ENCODE data around the gene SLC12A2. TPM values are rescaled to one million over a fixed set of nuclear protein-coding genes. Genes with fewer than 3 reads are reported as not detected.

Gene SLC12A2
- total RNA-seq: 10 to 100 TPM; 18.1 to 22.7 TPM

DNA sequence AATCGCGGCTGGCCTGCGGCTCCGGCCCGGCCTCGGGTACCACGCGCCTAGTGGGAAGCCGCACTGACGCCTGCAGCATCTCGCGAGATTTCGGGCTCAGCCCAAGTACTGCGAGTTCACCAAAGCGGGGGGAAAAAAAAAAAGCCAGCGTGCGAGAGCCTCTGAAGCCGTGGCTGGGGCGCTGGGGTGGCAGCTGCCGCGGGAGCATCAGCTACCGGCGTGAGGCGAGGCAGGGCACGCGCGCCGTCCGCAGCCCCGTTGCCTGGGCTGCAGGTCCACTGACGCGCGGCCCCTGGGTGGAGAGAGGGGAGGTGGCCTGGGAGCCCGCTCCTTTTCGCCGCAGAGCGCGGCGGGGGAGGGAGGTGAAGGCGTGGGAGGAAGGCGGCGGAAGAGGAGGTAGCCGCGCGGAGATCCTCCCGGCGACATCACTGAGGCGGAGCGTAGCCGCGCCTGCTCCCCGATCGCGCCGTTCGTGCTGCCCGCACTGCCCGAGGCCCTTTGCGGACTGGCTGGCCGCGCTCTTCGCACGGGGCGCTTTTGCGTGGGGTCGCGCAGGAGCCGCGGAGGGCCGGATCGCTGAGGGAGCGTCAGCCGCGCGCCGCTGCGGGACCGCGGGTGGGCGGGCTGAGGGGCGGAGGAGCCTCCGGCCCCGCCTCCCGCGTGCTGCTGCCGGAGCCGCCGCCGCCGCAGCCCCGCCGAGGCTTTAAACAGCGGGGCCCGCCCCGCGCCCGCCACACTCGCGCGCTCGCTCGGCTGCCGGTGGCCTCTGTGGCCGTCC, at the start of gene SLC12A2:
Gene SLC12A2 (plus strand): TSS at position 734 of the 778 bp plus-strand sequence. CDS start 189 bp downstream, outside the sequence.
- ChIA-PET POLR2A (interaction anchor here (0.6 to 1.1 kb wide), 3 partner anchors 15 to 297 kb away, joined by 3 to 4 read pairs (median 3); no protein-coding TSS in a partner anchor), CTCF (interaction anchor here (0.7 to 1.2 kb wide), 2 partner anchors 41 to 1303 kb away, joined by 3 read pairs; no protein-coding TSS in a partner anchor)

DNA sequence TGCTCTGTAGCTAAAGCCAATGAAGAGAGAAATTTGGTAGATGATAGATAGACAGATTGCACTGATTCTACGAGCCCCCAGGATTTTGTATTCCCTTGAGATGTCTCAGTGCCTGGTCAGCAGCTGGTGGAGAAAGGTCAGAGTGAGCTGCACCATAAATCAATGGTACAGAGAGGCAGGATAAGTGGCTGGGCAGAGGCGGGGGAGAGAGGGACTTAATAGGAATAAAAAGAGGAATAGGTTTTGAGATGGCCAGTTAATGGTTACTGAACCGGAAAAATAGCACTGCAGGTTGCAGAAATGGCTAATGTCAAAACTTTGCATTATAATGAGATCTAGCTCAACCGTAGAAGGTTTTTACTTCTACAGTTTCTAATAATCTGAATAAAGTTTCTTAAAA, 47.9 kb upstream of the SLC12A2 start:
- CTCF ChIA-PET: no interaction called here

DNA sequence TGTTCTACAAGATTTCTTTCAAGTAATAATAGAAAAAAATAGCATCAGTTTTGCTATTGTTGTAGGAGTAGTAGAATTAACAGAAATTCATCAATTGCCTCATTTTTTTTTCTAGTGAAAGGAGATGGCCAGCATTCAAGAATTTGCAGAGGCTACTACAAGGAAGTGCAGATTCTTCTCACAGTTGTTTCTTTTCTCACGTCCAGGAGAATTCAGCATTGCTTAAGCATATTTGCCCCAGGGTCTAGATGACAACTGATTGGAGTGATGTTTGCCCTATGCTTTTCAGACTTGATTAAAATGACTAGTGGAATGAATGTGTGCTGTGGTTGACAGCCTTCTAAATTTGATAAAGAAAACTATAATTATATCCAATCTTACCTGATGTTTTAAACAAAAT, 46.6 kb upstream of the SLC12A2 start:
- ChIA-PET POLR2A (no interaction called here), CTCF (no interaction called here)

More for the DNA sequence above, 47.9 kb upstream of the SLC12A2 start:
- POLR2A ChIA-PET: interaction anchor here (0.7 kb wide), 1 partner anchor 482 kb away, joined by 3 read pairs; no protein-coding TSS in a partner anchor

DNA sequence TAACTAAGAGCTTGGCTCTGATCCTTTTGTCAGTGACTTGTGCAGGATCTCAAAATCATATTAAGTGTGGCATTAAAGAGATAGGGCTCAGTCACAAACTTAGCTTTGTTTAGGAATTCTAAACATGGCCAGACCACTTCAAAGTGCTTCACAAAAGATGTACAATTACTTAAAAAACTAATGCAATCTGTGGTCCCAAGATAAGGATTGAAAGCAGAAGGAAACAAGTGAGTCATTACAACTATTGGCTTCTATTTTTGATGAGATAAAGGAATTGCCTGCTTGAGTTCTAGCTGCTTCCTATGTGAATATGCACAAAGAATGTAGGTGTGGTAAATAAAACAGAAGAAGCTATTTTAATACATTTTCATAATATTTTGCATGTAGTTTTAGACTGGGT, 44.9 kb upstream of the SLC12A2 start:
- ChIA-PET POLR2A (no interaction called here), CTCF (no interaction called here)

DNA sequence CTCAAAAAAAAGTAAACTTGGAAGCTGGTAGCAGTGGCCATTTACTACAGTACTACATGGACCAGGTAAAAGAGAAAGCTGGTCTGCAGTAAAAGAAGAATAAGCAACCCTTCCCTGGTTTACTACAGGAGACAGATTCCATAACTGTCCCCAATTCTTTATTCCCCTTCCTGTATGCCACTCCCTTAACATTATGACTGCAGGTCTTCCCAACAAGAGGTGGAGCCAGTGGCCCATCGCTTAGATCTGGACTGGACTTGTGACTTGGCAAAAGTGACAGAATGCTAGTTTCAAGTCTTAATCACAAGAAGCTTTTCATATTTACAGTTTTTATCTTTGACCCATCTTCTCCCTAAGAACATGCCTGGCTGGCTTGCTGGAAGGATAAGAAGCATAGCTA, 42.6 kb upstream of the SLC12A2 start:
- CTCF ChIA-PET: no interaction called here
- POLR2A ChIA-PET: no interaction called here

DNA sequence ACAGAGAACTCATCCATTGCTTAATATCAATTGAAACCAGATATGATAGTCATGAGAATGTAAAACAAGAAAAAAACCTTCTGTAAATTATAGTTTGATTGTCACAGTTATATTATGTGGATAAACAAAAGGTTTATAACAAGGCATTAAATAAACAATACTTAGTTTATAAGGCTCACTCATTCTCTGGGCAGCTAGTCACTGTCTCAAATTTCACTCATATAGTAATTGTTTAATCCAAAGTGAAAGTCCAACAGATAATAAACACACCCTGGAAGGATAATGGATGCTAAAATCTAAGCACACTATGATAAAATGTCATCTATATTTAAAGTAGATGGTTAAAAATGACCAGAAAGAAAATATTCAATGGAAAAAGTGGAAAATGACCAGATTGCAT, 30.8 kb upstream of the SLC12A2 start:
- ChIA-PET POLR2A (no interaction called here), CTCF (no interaction called here)

DNA sequence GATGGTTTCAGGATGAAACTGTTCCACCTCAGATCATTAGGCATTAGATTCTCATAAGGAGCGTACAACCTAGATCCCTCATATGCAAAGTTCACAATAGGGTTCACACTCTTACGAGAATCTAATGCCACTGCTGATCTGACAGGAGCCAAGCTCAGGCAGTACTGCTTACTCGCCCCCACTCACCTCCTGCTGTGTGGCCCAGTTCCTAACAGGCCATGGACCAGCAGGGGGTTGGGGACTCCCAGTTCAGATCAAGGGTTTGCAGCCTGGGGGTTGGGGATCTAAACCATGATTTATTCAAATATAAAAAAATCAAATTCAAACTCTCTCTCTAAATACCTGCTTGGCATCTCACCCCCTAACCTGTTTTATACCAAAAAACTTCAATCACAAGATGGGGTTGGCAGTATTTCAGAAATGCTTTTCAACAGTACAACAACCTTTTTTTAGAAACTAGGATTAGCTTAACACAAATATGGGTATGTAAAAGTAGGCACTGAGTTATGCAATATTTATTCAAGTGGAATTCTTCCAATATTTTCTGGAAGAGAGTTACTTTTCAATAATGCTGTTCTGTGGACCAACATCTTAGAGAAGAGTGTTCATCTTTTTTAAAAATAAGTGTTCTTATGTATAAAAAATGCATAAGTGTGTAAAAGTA, 30.1 kb upstream of the SLC12A2 start:
- ChIA-PET CTCF (no interaction called here), POLR2A (no interaction called here)

DNA sequence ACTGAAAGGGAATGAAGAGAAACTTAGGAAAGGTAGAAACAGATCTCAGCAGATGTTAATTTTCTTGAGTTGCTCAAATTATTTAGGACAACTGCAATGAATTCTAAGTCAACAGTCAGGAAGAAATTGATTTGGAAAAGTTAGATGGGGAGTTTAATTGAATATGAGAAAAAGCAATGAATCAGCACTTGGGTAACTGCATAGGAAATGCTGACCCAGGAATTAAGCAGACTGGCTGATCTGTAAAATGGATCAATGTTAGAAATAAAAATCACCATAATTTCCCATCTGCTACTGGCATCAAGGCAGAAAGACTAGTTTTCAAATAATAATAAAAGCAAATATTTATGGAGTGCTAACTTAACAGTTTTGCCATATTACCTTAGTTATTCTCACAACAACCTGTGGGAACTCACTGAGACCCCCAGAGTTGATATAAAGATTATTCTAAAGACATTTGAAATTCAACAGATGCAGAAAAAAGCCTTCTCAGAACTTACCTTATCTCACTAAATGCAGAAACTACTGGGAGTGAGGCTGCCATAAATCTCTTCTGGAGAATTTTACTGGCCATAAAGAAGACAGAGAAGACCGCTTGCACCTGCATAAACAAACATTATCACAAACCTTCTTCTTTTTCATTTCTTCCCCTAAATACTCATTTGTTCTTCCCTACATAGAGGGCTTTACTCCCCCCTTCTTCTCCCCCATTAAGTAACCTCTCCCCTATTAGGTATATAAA, 22.8 kb upstream of the SLC12A2 start:
- ChIA-PET POLR2A (no interaction called here), CTCF (no interaction called here)

DNA sequence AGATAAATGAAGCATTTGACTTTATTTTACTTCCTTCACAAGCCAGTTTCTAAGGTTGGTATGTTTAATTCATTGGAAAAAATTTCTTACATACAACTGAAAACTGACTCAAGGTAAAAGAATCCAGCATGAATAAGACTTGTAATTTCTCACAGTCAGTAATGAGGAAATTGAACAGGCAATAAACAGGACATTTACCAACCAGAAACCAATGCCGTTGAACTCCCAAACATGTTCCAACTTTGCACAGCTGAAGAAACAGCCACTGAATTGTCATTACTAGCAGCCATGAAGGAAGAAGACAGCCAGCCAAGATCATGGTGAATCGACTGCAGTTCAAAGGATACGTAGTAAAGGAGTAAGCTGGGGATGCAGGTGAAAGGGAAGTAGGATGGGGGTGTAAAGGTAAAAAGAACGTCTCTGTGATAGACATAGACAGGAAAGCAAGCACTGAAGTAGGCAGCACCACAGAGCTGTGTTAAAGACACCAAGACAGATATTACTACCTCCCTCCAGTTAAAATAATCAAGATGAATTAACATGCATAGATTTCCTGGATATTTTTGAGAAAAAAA, 21.3 kb upstream of the SLC12A2 start:
- CTCF ChIA-PET: interaction anchor here (1.6 kb wide), 1 partner anchor 8 kb away, joined by 3 read pairs; no protein-coding TSS in a partner anchor

DNA sequence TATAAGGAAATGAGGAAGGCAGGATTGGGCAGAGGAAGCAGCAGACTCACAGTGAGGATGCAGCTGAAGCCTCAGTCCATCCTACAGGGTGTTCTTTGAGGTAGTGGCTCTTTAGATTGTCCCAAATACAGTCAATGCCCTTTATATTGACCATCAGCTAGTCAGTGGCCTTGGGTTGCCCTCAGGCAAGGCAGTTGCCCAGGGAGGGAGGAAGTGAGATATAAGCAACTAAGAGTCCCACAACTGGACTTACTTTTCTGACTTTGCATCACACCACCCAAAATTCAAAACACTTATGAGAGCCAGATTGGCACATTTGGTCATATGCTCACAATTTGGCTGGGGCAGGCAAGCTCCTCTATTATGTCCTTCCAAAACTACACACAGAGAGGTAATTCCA, 9.4 kb upstream of the SLC12A2 start:
- ChIA-PET POLR2A (no interaction called here), CTCF (no interaction called here)

More for the DNA sequence above, 21.3 kb upstream of the SLC12A2 start:
- POLR2A ChIA-PET: no interaction called here

DNA sequence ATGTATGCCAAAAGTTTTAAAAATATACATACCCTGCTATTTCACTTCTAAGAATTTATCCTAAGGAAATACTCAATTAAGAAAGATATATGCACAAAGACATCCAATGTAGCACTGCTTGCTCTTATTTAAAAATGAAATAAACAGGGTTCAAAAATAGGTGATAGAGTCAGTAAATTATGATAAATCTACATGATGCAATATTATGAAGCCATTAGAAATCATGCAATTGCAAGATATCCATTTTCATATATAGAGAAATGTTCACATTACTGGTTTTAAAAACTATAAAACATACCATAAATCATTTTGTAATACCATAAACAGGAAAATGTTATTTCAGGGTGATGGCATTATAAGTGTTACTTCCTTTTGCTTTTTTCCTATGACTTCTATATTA, 8.6 kb upstream of the SLC12A2 start:
- POLR2A ChIA-PET: no interaction called here
- CTCF ChIA-PET: no interaction called here

DNA sequence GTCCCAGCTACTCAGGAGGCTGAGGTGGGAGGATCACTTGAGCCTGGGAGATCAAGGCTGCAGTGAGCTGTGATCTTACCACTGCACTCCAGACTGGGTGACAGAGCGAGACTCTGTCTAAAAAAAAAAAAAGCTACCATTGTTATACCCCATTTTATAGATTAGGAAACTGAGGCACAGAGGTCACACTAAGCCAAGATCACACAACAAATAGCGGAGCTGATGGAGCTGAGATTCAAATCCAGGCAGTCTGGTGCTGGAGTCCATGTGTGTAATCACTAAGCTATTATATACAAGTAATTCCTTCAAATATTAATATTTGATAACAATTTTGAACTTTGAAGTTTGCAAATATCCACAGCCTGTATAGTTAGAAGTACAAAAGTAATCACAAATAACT, 6.0 kb upstream of the SLC12A2 start:
- ChIA-PET POLR2A (no interaction called here), CTCF (interaction anchor here (0.7 to 0.8 kb wide), 2 partner anchors 123 to 1300 kb away, joined by 3 read pairs; no protein-coding TSS in a partner anchor)

DNA sequence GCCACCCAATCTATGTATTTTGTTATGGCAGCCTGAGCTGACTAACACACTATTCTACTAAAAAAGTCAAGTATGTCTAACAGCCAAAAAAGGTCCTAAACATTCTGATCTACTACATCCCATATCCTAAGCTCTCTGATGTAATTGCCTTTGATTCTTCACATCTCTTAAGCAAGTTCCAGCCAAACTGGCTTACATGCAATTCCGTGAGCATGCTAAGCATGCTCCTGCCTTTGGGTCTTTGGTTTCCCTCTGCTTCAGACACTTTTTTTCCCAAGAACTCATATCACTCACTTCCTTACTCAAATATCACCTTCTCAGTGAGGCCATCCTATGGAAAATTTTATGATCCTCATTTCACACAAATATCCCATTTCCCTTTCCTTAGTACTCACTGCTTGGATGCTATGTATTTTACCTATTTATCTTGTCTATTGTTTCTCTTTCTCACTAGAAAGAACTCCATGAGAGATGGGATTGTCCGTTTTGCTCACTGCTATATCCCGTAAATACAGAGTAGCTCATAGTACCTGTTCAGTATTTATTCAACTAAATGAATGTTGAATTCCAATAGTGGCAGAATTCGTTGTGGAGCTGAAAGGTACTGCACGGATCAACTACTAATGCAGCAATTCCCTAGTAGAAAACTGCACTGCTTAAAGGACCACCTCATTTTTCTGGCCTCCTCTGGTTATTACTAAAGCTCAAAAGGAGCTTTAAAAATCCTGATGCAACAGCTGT, 2.3 kb upstream of the SLC12A2 start:
- ChIA-PET CTCF (no interaction called here), POLR2A (interaction anchor here (0.6 kb wide), 1 partner anchor 304 kb away, joined by 3 read pairs; no protein-coding TSS in a partner anchor)

DNA sequence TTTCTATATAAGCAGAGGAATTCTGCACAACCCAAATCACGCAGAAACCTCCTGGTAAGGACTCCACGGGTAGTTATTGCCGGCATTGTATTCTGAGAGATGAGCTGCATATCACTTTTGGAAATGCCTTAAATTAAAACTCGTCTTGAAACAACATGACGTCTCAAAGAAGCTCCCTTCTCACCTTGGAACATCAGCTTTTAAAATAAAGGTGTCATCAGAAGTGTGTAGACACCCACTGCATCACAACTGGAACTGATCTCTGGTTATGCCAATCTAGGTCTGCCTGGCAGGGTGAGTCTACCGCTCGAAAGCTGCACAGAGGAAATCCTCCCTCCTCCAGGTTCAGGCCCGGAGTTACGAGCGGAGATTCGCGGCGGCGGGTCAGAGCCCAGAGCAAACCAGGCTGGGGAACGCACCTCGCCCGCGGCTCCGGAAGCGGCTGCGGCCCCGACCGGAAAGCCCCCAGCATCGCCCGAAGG, 974 bp upstream of the SLC12A2 start:
- POLR2A ChIA-PET: interaction anchor here (0.6 to 1.1 kb wide), 3 partner anchors 14 to 297 kb away, joined by 3 read pairs; no protein-coding TSS in a partner anchor
- CTCF ChIA-PET: interaction anchor here (1.2 kb wide), 1 partner anchor 42 kb away, joined by 3 read pairs; no protein-coding TSS in a partner anchor

DNA sequence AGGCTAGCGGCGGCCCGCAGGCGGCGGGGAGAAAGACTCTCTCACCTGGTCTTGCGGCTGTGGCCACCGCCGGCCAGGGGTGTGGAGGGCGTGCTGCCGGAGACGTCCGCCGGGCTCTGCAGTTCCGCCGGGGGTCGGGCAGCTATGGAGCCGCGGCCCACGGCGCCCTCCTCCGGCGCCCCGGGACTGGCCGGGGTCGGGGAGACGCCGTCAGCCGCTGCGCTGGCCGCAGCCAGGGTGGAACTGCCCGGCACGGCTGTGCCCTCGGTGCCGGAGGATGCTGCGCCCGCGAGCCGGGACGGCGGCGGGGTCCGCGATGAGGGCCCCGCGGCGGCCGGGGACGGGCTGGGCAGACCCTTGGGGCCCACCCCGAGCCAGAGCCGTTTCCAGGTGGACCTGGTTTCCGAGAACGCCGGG, 253 bp downstream of the SLC12A2 start:
- CTCF ChIA-PET: no interaction called here
- POLR2A ChIA-PET: interaction anchor here (1.0 kb wide), 1 partner anchor 298 kb away, joined by 4 read pairs; no protein-coding TSS in a partner anchor

DNA sequence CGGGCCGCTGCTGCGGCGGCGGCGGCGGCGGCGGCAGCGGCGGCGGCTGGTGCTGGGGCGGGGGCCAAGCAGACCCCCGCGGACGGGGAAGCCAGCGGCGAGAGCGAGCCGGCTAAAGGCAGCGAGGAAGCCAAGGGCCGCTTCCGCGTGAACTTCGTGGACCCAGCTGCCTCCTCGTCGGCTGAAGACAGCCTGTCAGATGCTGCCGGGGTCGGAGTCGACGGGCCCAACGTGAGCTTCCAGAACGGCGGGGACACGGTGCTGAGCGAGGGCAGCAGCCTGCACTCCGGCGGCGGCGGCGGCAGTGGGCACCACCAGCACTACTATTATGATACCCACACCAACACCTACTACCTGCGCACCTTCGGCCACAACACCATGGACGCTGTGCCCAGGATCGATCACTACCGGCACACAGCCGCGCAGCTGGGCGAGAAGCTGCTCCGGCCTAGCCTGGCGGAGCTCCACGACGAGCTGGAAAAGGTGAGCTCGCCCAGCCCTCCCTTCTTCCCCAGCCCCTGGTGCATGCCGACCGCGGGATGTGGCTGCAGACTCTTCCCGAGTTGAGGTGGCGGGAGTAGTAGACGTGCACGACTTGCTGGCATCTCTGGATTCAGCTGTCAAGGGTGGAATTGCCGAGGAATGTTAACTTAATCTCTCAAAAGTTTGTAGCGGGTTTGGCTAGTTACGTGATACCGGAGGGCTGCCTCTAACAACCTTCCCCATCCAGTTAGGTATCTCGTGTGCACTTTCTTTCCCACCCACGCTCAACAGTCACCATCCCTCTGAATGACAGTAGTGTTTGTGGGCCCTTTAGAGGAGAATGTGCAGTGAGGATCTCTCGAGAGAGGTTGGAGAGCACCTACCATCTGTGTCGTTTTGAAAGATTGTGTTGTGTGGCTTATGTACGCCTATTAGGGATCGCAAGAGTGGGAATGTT, 932 bp downstream of the SLC12A2 start:
- ChIA-PET CTCF (no interaction called here), POLR2A (interaction anchor here (1.0 to 1.5 kb wide), 2 partner anchors 9 to 299 kb away, joined by 3 to 4 read pairs; no protein-coding TSS in a partner anchor)

DNA sequence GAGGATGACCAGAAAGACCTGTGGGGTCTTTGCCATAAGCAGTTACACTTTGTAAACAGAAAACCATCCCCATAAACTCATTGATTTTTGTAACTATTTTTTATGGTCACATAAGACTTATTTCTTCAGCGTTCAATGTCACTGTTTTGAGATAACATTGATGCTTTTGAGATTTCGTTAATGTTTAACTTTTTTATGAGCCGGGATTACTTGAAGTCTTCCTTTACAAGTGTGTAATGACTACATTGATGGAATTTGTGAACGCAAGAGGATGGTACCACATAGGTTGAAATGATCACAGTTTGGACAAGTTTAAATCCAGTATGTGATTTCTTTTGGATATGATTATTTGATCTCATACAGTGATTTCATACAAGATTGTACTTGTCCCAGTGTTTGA, 1.8 kb downstream of the SLC12A2 start:
- ChIA-PET POLR2A (interaction anchor here (1.5 kb wide), 1 partner anchor 9 kb away, joined by 3 read pairs; no protein-coding TSS in a partner anchor), CTCF (no interaction called here)

DNA sequence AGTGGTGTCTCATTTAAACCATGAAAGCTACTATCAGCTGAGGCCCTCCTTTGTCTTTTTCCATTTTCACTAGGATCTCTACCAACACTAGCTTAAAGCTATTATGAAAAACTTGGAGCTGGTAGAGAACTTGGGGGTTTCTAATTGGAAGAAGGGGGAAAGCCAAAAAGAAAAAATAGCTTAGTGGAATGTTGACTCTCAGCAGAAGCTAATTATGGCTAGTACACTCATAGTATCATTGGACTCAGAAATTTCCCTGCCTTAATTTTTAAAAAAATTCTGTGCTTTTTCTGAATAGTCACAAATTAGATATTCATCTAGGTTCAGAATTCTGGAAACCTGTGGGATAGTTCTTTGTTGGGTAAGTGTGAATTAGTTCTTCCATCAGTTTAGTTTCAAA, 8.0 kb downstream of the SLC12A2 start:
- ChIA-PET CTCF (interaction anchor here (0.6 kb wide), 1 partner anchor 11 kb away, joined by 3 read pairs; no protein-coding TSS in a partner anchor), POLR2A (no interaction called here)
